Omental fat pad (tissue), 4 donors: ENCODE results near the gene RNF123. TPM values are rescaled to one million over a fixed set of nuclear protein-coding genes. Genes with fewer than 3 reads are reported as not detected.

Experiments used
- ATAC-seq: fragments of 150-250 bp; one replicate; pipeline ENCODE4 v1.9.1; 2016; ENCODE audit warnings: mild to moderate bottlenecking, moderate library complexity; ENCODE audit not compliant: low FRiP score
- DNase-seq: peaks from one replicate; pipeline ENCODE4 v3.0.0-alpha.2; 2019; ENCODE audit warnings: low spot score
- CTCF ChIP-seq, 3 donors: fragments of 450-650 bp; IDR thresholded peaks; one replicate each; pipeline ENCODE4 v1.5.1; 2016 to 2017; ENCODE audit warnings: antibody characterized with exemption in 3 of 3, mild to moderate bottlenecking in 3 of 3, moderate library complexity in 2 of 3
- total RNA-seq, 4 donors: library from RNA; depleted of rRNA; stranded (reverse); fragments of >200 nt; gene quantifications; one replicate each; pipeline ENCODE4 v1.1.0, GENCODE V29; 2016

Gene RNF123
- total RNA-seq, 4 donors from 2014 or later: 22.2 to 28.7 (median 26.7) TPM

- DNase-seq (no peak), ATAC-seq (no peak)
- no peak for TF ChIP-seq CTCF (IDR thresholded peaks at IDR 0.05)
Observed at GRCh38 chr3:49647741-49648140, 41.6 kb upstream of the RNF123 start.

GRCh38 chr3:49648354-49649019 is 40.9 kb upstream of the RNF123 start:
- no peak for TF ChIP-seq CTCF (IDR thresholded peaks at IDR 0.05)
- no peak for ATAC-seq

GRCh38 chr3:49649576-49649975 is 39.8 kb upstream of the RNF123 start:
- no peak for TF ChIP-seq CTCF (IDR thresholded peaks at IDR 0.05)
- no peak for DNase-seq
- no peak for ATAC-seq

More at GRCh38 chr3:49648354-49649019, 40.9 kb upstream of the RNF123 start:
- no peak for DNase-seq

GRCh38 chr3:49650177-49650576 is 39.2 kb upstream of the RNF123 start:
- ATAC-seq (no peak), DNase-seq (no peak)
- no peak for TF ChIP-seq CTCF (IDR thresholded peaks at IDR 0.05)

GRCh38 chr3:49650637-49651036 is 38.7 kb upstream of the RNF123 start:
- TF ChIP-seq CTCF (IDR thresholded peaks at IDR 0.05): no peak
- DNase-seq (no peak), ATAC-seq (no peak)

- DNase-seq (no peak), ATAC-seq (no peak)
- no peak for TF ChIP-seq CTCF (IDR thresholded peaks at IDR 0.05)
Observed at GRCh38 chr3:49652218-49652902, 37.0 kb upstream of the RNF123 start.

- TF ChIP-seq CTCF (IDR thresholded peaks at IDR 0.05): no peak
- ATAC-seq (no peak), DNase-seq (no peak)
Observed at GRCh38 chr3:49652903-49653415, 36.4 kb upstream of the RNF123 start.
